K562 (cell line): ENCODE measurements around the gene MAML1. TPM values are rescaled to one million over a fixed set of nuclear protein-coding genes. Genes with fewer than 3 reads are reported as not detected.

Experiments used
- CBFA2T3 ChIP-seq: fragments of 450-650 bp; IDR thresholded peaks from 2 replicates; pipeline ENCODE4 v1.6.1; 2017
- DMBX1 ChIP-seq: fragments of 250-450 bp; sonication (Bioruptor Pico); IDR thresholded peaks from 2 replicates; pipeline ENCODE4 v1.8.0; 2022; ENCODE audit warnings: inconsistent platforms, mild to moderate bottlenecking, moderate library complexity, borderline replicate concordance
- FOXO4 ChIP-seq: fragments of 450-650 bp; formaldehyde crosslinking; IDR thresholded peaks from 2 replicates; pipeline ENCODE4 v1.4.0; 2020; ENCODE audit warnings: mild to moderate bottlenecking, moderate library complexity
- HBP1 ChIP-seq: fragments of 450-650 bp; formaldehyde crosslinking; IDR thresholded peaks from 2 replicates; pipeline ENCODE4 v1.4.0; 2022; ENCODE audit warnings: missing genetic modification characterization
- HDAC8 ChIP-seq: fragments of 450-650 bp; IDR thresholded peaks from 2 replicates; pipeline ENCODE4 v1.6.1; 2016; ENCODE audit warnings: mild to moderate bottlenecking, missing genetic modification characterization, moderate library complexity, missing compliant biosample characterization
- KLF13 ChIP-seq: fragments of 450-650 bp; IDR thresholded peaks from 2 replicates; pipeline ENCODE4 v1.6.1; 2016; ENCODE audit warnings: missing genetic modification characterization, low read depth, mild to moderate bottlenecking, missing compliant biosample characterization, moderate library complexity, borderline replicate concordance
- NR0B1 ChIP-seq: fragments of 450-650 bp; IDR thresholded peaks from one replicate; pipeline ENCODE4 v1.6.1; 2018; ENCODE audit warnings: mild to moderate bottlenecking, moderate library complexity; ENCODE audit not compliant: partially characterized antibody
- NR2F6 ChIP-seq: fragments of 450-650 bp; formaldehyde crosslinking; IDR thresholded peaks from 2 replicates; pipeline ENCODE4 v1.4.0; 2020; ENCODE audit warnings: mild to moderate bottlenecking
- POLR2A ChIP-seq: fragments of 450-650 bp; conservative IDR thresholded peaks from 2 replicates; pipeline ENCODE4 v1.6.1; 2016
- POLR3A ChIP-seq: IDR thresholded peaks from 2 replicates; pipeline ENCODE4 v1.6.1; 2011; ENCODE audit warnings: borderline replicate concordance, mild to moderate bottlenecking, moderate library complexity; ENCODE audit not compliant: insufficient read length, insufficient read depth; ENCODE audit errors: extremely low read depth
- PYGO2 ChIP-seq: fragments of 450-650 bp; IDR thresholded peaks from 2 replicates; pipeline ENCODE4 v1.6.1; 2016; ENCODE audit warnings: mild to moderate bottlenecking, missing genetic modification characterization, moderate library complexity, missing compliant biosample characterization
- RNF2 ChIP-seq: sonication (generic); IDR thresholded peaks from 2 replicates; pipeline ENCODE4 v1.6.1; 2016
- SLC30A9 ChIP-seq: fragments of 250-450 bp; sonication (Bioruptor Pico); IDR thresholded peaks from 2 replicates; pipeline ENCODE4 v1.8.0; 2022; ENCODE audit warnings: mild to moderate bottlenecking, moderate library complexity
- SREBF1 ChIP-seq: fragments of 150-350 bp; IDR thresholded peaks from 2 replicates; pipeline ENCODE4 v1.6.1; 2014; ENCODE audit warnings: antibody characterized with exemption, low read depth, low read length, borderline replicate concordance
- STAT5B ChIP-seq: fragments of 250-450 bp; sonication (Bioruptor Pico); IDR thresholded peaks from 2 replicates; pipeline ENCODE4 v1.8.0; 2021; ENCODE audit warnings: mild to moderate bottlenecking, inconsistent platforms
- ZNF217 ChIP-seq: sonication (generic); formaldehyde crosslinking; IDR thresholded peaks from 2 replicates; pipeline ENCODE4 v1.8.0; 2022; ENCODE audit warnings: mild to moderate bottlenecking, missing genetic modification reagents
- ZNF395 ChIP-seq: fragments of 200-800 bp; sonication (Bioruptor generic); IDR thresholded peaks from 2 replicates; pipeline ENCODE4 v1.6.1; 2017; ENCODE audit warnings: missing genetic modification characterization, missing compliant biosample characterization
- ZNF444 ChIP-seq: fragments of 250-450 bp; sonication (Bioruptor Pico); IDR thresholded peaks from 2 replicates; pipeline ENCODE4 v1.4.0; 2020; ENCODE audit warnings: mild to moderate bottlenecking, moderate library complexity
- ZNF592 ChIP-seq: fragments of 450-650 bp; IDR thresholded peaks from 2 replicates; pipeline ENCODE4 v1.6.1; 2017; ENCODE audit warnings: antibody characterized with exemption, mild to moderate bottlenecking
- polyA plus RNA-seq, 8 experiments: library from polyadenylated mRNA; depleted of rRNA in 4 of 8; stranded (reverse) in 5 of 8; unstranded in 3 of 8; fragments of >200 nt; fragmentation: Nextera tagmentation in 2 of 8; fragmentation: Illumina TruSeq in 1 of 8; extraction: Ambion mirVana in 2 of 8; extraction: Trizol in 1 of 8; gene quantifications; 2 replicates each; pipeline versions ENCODE4 v1.2.1 to v1.2.3, GENCODE V29; 2011 to 2014; ENCODE audit warnings: inconsistent platforms in 1 of 8, missing spikeins in 1 of 8
- total RNA-seq, 7 experiments: library from RNA; depleted of rRNA in 6 of 7; stranded (reverse); fragments of >200 nt in 6 of 7; fragmentation: Illumina TruSeq in 2 of 7; extraction: Trizol in 2 of 7; gene quantifications; 2 replicates each; pipeline versions ENCODE4 v1.2.1 to v1.2.3, GENCODE V29; 2011 to 2021; ENCODE audit warnings: low replicate concordance in 1 of 7

The MAML1 gene
- total and polyA plus RNA-seq, 9 of the 15 experiments (the other 6 are each of a cell fraction or from before 2014, with no cell fraction given): 0.32 to 18.4 (median 7.0) TPM

- TF ChIP-seq FOXO4 (CRISPR knock-in tag) (no peak), HBP1 (no peak), ZNF395 (0 out of 2 replicates have a peak, but pooled peaks have one; percentile 31), SLC30A9 (no peak), HDAC8 (tag) (no peak), POLR3A (no peak), ZNF444 (CRISPR knock-in tag) (no peak), POLR2A (no peak), CBFA2T3 (no peak), PYGO2 (tag) (no peak), KLF13 (tag) (no peak), NR0B1 (no peak), SREBF1 (no peak), RNF2 (no peak), DMBX1 (CRISPR knock-in tag) (no peak), NR2F6 (CRISPR knock-in tag) (no peak), STAT5B (CRISPR knock-in tag) (no peak), ZNF217 (no peak), ZNF592 (0 out of 2 replicates have a peak, but pooled peaks have one; percentile 62)
Measured at GRCh38 chr5:179805529-179806249, 73.1 kb downstream of the MAML1 start (continued).
